HepG2 (cell line): Measurements from ENCODE around the gene PPCDC. TPM values are rescaled to one million over a fixed set of nuclear protein-coding genes. Genes with fewer than 3 reads are reported as not detected.
A peak's percentile ranks its signal among the peaks of the same experiment; 100 is the strongest.

ENCODE experiments used
- ARID3A ChIP-seq: IDR thresholded peaks from 2 replicates; pipeline ENCODE4 v1.6.1; 2012; ENCODE audit warnings: low read depth, low read length, improper control_type of control experiment
- ATF3 ChIP-seq: sonication (generic); formaldehyde crosslinking; IDR thresholded peaks from 2 replicates; pipeline ENCODE4 v1.4.0; 2020; ENCODE audit warnings: missing genetic modification reagents
- ATRX ChIP-seq: sonication (generic); formaldehyde crosslinking; IDR thresholded peaks from 2 replicates; pipeline ENCODE4 v1.4.0; 2020; ENCODE audit warnings: missing genetic modification reagents, borderline replicate concordance
- CREB1 ChIP-seq, 2 experiments: fragments of 450-650 bp in 1 of 2; IDR thresholded peaks; 2 replicates each; pipeline ENCODE4 v1.6.1; 2016 to 2017; ENCODE audit warnings: control low read depth in 1 of 2, mild to moderate bottlenecking in 1 of 2, missing compliant biosample characterization in 1 of 2, missing genetic modification characterization in 1 of 2
- CREM ChIP-seq, 2 experiments: sonication (generic) in 1 of 2; formaldehyde crosslinking in 1 of 2; IDR thresholded peaks; 2 replicates each; pipeline versions ENCODE4 v1.4.0 to v1.6.1; 2016 to 2020; ENCODE audit warnings: antibody characterized with exemption in 1 of 2, mild to moderate bottlenecking in 1 of 2, missing genetic modification reagents in 1 of 2
- ETV5 ChIP-seq: IDR thresholded peaks from 2 replicates; pipeline ENCODE4 v1.6.1; 2018; ENCODE audit warnings: missing biosample characterization, missing genetic modification reagents, inconsistent platforms, borderline replicate concordance
- FOXO4 ChIP-seq: sonication (generic); formaldehyde crosslinking; conservative IDR thresholded peaks from 2 replicates; pipeline ENCODE4 v1.8.1; 2023; ENCODE audit warnings: missing genetic modification reagents
- GATA4 ChIP-seq: sonication (generic); IDR thresholded peaks from 2 replicates; pipeline ENCODE4 v1.6.1; 2016; ENCODE audit warnings: antibody characterized with exemption, low read depth, borderline replicate concordance
- HDAC6 ChIP-seq: fragments of 200-600 bp; sonication (generic); IDR thresholded peaks from 2 replicates; pipeline ENCODE4 v1.7.0; 2017; ENCODE audit warnings: mild to moderate bottlenecking, antibody characterized with exemption, low read length, low read depth
- HOXD1 ChIP-seq: sonication (generic); formaldehyde crosslinking; IDR thresholded peaks from 2 replicates; pipeline ENCODE4 v1.5.0; 2020; ENCODE audit warnings: missing genetic modification reagents
- KAT2B ChIP-seq: fragments of 150-350 bp; IDR thresholded peaks from 2 replicates; pipeline ENCODE4 v1.6.1; 2014; ENCODE audit warnings: low read depth, low read length, borderline replicate concordance
- PBX3 ChIP-seq: sonication (generic); formaldehyde crosslinking; IDR thresholded peaks from 2 replicates; pipeline ENCODE4 v1.8.1; 2023; ENCODE audit warnings: missing genetic modification reagents, inconsistent platforms, borderline replicate concordance
- PHF8 ChIP-seq: sonication (generic); formaldehyde crosslinking; IDR thresholded peaks from 2 replicates; pipeline ENCODE4 v1.5.0; 2020; ENCODE audit warnings: missing genetic modification reagents
- POLR2G ChIP-seq: fragments of 200-400 bp; formaldehyde crosslinking; IDR thresholded peaks from 2 replicates; pipeline ENCODE4 v1.6.1; 2018; ENCODE audit warnings: mild to moderate bottlenecking, low read depth, low read length, moderate library complexity
- PPARG ChIP-seq: conservative IDR thresholded peaks from 2 replicates; pipeline ENCODE4 v1.6.1; 2016; ENCODE audit warnings: missing biosample characterization, missing genetic modification reagents
- PRPF4 ChIP-seq: fragments of 200-400 bp; formaldehyde crosslinking; IDR thresholded peaks from 2 replicates; pipeline ENCODE4 v1.6.1; 2016; ENCODE audit warnings: low read length, low read depth; ENCODE audit not compliant: poor library complexity, severe bottlenecking
- SOX13 ChIP-seq, 3 experiments: fragments of 450-650 bp in 1 of 3; sonication (generic) in 1 of 3; formaldehyde crosslinking in 1 of 3; IDR thresholded peaks in 2 of 3; conservative IDR thresholded peaks in 1 of 3; 2 replicates each; pipeline versions ENCODE4 v1.5.0 to v1.6.1; 2016 to 2020; ENCODE audit warnings: antibody characterized with exemption in 1 of 3, mild to moderate bottlenecking in 1 of 3, missing compliant biosample characterization in 1 of 3, missing genetic modification reagents in 1 of 3, moderate library complexity in 1 of 3
- TAF1 ChIP-seq: sonication (generic); formaldehyde crosslinking; IDR thresholded peaks from 2 replicates; pipeline ENCODE4 v1.4.0; 2020; ENCODE audit warnings: missing genetic modification reagents
- TAF15 ChIP-seq: fragments of 200-400 bp; formaldehyde crosslinking; IDR thresholded peaks from one replicate; pipeline ENCODE4 v1.6.1; 2018; ENCODE audit warnings: mild to moderate bottlenecking, low read depth, low read length; ENCODE audit not compliant: poor library complexity, severe bottlenecking
- ZBTB7A ChIP-seq: sonication (generic); formaldehyde crosslinking; IDR thresholded peaks from 2 replicates; pipeline ENCODE4 v1.8.0; 2022; ENCODE audit warnings: mild to moderate bottlenecking, missing genetic modification reagents
- ZNF850 ChIP-seq: sonication (generic); formaldehyde crosslinking; conservative IDR thresholded peaks from 2 replicates; pipeline ENCODE4 v1.9.0; 2021; ENCODE audit warnings: mild to moderate bottlenecking, missing genetic modification reagents
- polyA plus RNA-seq, 8 experiments: library from polyadenylated mRNA; depleted of rRNA in 3 of 8; stranded (reverse) in 7 of 8; unstranded in 1 of 8; fragments of >200 nt; fragmentation: Illumina TruSeq in 4 of 8; extraction: Trizol in 4 of 8; gene quantifications; 2 replicates each; pipeline versions ENCODE4 v1.2.1 to v1.2.3, GENCODE V29; 2011 to 2016; ENCODE audit warnings: low read depth in 4 of 8, missing spikeins in 1 of 8, mixed read lengths in 1 of 8; ENCODE audit not compliant: insufficient read depth in 1 of 8
- total RNA-seq, 5 experiments: library from RNA; depleted of rRNA; stranded (reverse); fragments of >200 nt; fragmentation: Illumina TruSeq; extraction: Trizol; gene quantifications; 2 replicates each; pipeline ENCODE4 v1.2.3, GENCODE V29; 2016; ENCODE audit warnings: low read depth in 1 of 5
- TF ChIP-seq, protein P1 (sequence below): sonication (generic); formaldehyde crosslinking; conservative IDR thresholded peaks from 2 replicates; pipeline ENCODE4 v1.8.0; 2022; ENCODE audit warnings: missing genetic modification reagents

Gene PPCDC
- total and polyA plus RNA-seq, 2 of the 13 experiments (the other 11 are each of a cell fraction or from before 2014, with no cell fraction given) = 12.3 to 12.8 TPM

DNA sequence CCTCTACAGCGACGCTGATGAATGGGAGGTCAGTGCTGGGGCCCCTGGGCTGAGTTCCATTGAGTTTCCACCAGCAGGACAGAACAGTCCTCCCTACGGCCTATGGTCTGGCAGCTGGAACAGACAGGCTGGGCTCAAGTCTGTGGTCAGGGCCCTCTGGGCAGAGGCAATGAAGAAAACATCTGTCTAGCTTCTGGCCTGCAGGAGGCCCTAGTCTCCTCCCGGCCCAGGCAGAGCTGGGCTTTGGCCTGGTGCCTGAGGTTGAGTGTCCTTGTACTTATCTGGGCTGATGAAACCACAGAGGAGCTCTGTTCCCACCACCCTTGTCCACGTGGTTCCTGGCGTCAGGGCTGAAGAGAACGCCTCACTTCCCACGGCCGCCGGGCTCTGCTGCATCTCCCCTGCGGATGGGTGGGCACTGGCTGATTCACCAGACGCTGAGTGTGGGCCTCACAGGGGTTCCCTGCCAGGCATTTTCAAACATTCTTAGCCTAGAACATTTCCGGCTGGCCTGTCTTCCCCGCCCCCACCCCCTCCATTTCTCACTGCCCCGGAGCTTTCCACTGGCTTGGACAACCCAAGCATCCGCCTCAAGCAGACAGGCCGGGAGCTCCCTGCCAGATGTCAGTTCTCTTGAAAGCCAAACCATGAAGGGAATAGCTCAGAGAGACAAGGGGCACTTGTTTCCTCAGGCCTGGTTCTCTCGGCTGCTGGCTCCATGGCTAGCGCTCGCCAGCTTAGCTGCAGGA lies 20.3 kb downstream of the PPCDC start (continued):
- TF ChIP-seq ATF3 (peak; percentile 84), ETV5 (CRISPR knock-in tag) (0 out of 2 replicates have a peak, but pooled peaks have one; percentile 61), CREB1 (IDR thresholded peaks at IDR 0.05) (no peak), CREB1 (CRISPR knock-in tag; IDR thresholded peaks at IDR 0.05) (0 out of 2 replicates have a peak, but pooled peaks have one; percentile 23), TAF1 (CRISPR knock-in tag) (no peak), FOXO4 (CRISPR knock-in tag) (no peak), ARID3A (no peak), PHF8 (no peak), GATA4 (peak; percentile 68; the same call in 1 of the 2 replicates), HDAC6 (no peak), HOXD1 (CRISPR knock-in tag) (no peak), ZBTB7A (CRISPR knock-in tag) (peak; percentile 73; the same call in 1 of the 2 replicates), ZNF850 (no peak), PPARG (CRISPR knock-in tag) (peak; percentile 51; the same call in 1 of the 2 replicates), SOX13 (IDR thresholded peaks at IDR 0.05) (no peak), SOX13 (CRISPR knock-in tag; conservative IDR thresholded peaks at IDR 0.05 in 1 of 2, IDR thresholded peaks at IDR 0.05 in 1 of 2) (peak in 1 of 2 experiments; percentile 69; a peak in 1 of 4 replicates), PBX3 (CRISPR knock-in tag) (no peak), CREM (IDR thresholded peaks at IDR 0.05) (0 out of 2 replicates have a peak, but pooled peaks have one; percentile 0), CREM (CRISPR knock-in tag; IDR thresholded peaks at IDR 0.05) (no peak), POLR2G (peak; percentile 65), ATRX (no peak), PRPF4 (no peak), TAF15 (no peak), KAT2B (no peak)
- TF ChIP-seq, protein P1, sequence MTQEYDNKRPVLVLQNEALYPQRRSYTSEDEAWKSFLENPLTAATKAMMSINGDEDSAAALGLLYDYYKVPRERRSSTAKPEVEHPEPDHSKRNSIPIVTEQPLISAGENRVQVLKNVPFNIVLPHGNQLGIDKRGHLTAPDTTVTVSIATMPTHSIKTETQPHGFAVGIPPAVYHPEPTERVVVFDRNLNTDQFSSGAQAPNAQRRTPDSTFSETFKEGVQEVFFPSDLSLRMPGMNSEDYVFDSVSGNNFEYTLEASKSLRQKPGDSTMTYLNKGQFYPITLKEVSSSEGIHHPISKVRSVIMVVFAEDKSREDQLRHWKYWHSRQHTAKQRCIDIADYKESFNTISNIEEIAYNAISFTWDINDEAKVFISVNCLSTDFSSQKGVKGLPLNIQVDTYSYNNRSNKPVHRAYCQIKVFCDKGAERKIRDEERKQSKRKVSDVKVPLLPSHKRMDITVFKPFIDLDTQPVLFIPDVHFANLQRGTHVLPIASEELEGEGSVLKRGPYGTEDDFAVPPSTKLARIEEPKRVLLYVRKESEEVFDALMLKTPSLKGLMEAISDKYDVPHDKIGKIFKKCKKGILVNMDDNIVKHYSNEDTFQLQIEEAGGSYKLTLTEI = no peak
